Neural progenitor cell (in vitro differentiated cells): ENCODE data around the gene FAM9A. TPM values are rescaled to one million over a fixed set of nuclear protein-coding genes. Genes with fewer than 3 reads are reported as not detected.
"Not testable (repeated sequence)": the region's sequence is repeated elsewhere in the genome, so short reads cannot be mapped to it uniquely, and the experiment has no call there.

Experiments
- DNase-seq: peaks from one replicate; pipeline ENCODE4 v3.0.0-alpha.2; 2016; ENCODE audit warnings: low spot score
- H2AFZ ChIP-seq: fragments of 200-600 bp; sonication (generic); replicated peaks from 2 replicates; pipeline ENCODE4 v1.6.1; 2016; ENCODE audit warnings: antibody characterized with exemption
- H3F3A ChIP-seq: fragments of 200-600 bp; sonication (generic); 2 replicates; pipeline ENCODE4 v1.6.1; 2016; ENCODE audit warnings: antibody characterized with exemption, low read depth
- H3K27ac ChIP-seq: fragments of 200-600 bp; sonication (generic); 2 replicates; pipeline ENCODE4 v1.5.1; 2016; ENCODE audit warnings: mild to moderate bottlenecking
- H3K27me3 ChIP-seq: fragments of 200-600 bp; sonication (generic); 2 replicates; pipeline ENCODE4 v1.6.1; 2016; ENCODE audit warnings: mild to moderate bottlenecking, moderate library complexity
- H3K36me3 ChIP-seq: fragments of 200-600 bp; sonication (generic); 2 replicates; pipeline ENCODE4 v1.5.1; 2016
- H3K4me1 ChIP-seq: fragments of 200-600 bp; sonication (generic); 2 replicates; pipeline ENCODE4 v1.6.1; 2016; ENCODE audit warnings: mixed run types
- H3K4me2 ChIP-seq: fragments of 200-600 bp; sonication (generic); 2 replicates; pipeline ENCODE4 v1.6.1; 2016
- H3K4me3 ChIP-seq: fragments of 200-600 bp; sonication (generic); 2 replicates; pipeline ENCODE4 v1.5.1; 2016
- H3K79me2 ChIP-seq: fragments of 200-600 bp; sonication (generic); 2 replicates; pipeline ENCODE4 v1.6.1; 2016; ENCODE audit warnings: low read depth
- H3K9ac ChIP-seq: fragments of 200-600 bp; sonication (generic); 2 replicates; pipeline ENCODE4 v1.6.1; 2016
- H3K9me3 ChIP-seq: fragments of 200-600 bp; sonication (generic); 2 replicates; pipeline ENCODE4 v1.5.1; 2016; ENCODE audit warnings: low read depth
- H4K20me1 ChIP-seq: fragments of 200-600 bp; sonication (generic); 2 replicates; pipeline ENCODE4 v1.6.1; 2016; ENCODE audit warnings: low read depth
- H3K27ac Mint-ChIP-seq: 3 replicates; pipeline ENCODE4 v1.8.0; 2021; ENCODE audit warnings: mixed read lengths
- H3K27me3 Mint-ChIP-seq: 2 replicates; pipeline ENCODE4 v1.8.0; 2022; ENCODE audit warnings: low read depth, mild to moderate bottlenecking, inconsistent platforms, moderate library complexity, mixed read lengths; ENCODE audit not compliant: insufficient read depth
- H3K36me3 Mint-ChIP-seq: 3 replicates; pipeline ENCODE4 v1.8.0; 2021; ENCODE audit warnings: mixed read lengths
- H3K4me1 Mint-ChIP-seq: 3 replicates; pipeline ENCODE4 v1.8.0; 2021; ENCODE audit warnings: mixed read lengths
- H3K4me3 Mint-ChIP-seq: 3 replicates; pipeline ENCODE4 v1.8.0; 2021; ENCODE audit warnings: mild to moderate bottlenecking, moderate library complexity, mixed read lengths
- H3K9me3 Mint-ChIP-seq: 3 replicates; pipeline ENCODE4 v1.8.0; 2020; ENCODE audit warnings: mixed read lengths
- CTCF ChIP-seq: fragments of 200-600 bp; sonication (generic); IDR thresholded peaks from 2 replicates; pipeline ENCODE4 v1.5.1; 2017; ENCODE audit warnings: antibody characterized with exemption, mild to moderate bottlenecking
- EZH2 ChIP-seq: fragments of 200-600 bp; sonication (generic); IDR thresholded peaks from 2 replicates; pipeline ENCODE4 v1.6.1; 2017; ENCODE audit warnings: antibody characterized with exemption, mild to moderate bottlenecking, moderate library complexity
- EZH2phosphoT487 ChIP-seq: fragments of 200-600 bp; sonication (generic); IDR thresholded peaks from 2 replicates; pipeline ENCODE4 v1.6.1; 2017; ENCODE audit warnings: antibody characterized with exemption
- total RNA-seq: library from RNA; depleted of rRNA; stranded (reverse); fragments of >200 nt; gene quantifications from 2 replicates; pipeline ENCODE4 v1.2.3, GENCODE V29; 2015; ENCODE audit warnings: low replicate concordance

FAM9A gene
- total RNA-seq, 1 donor from 2014 or later = not detected

GRCh38 chrX:8782595-8782994, 18.6 kb downstream of the FAM9A start:
- Mint-ChIP-seq H3K27me3 (no peaks in the 10 kb centered on the region), H3K4me1 (peaks cover 4% of the 10 kb centered on the region), H3K9me3 (peaks cover 8% of the 10 kb centered on the region), H3K4me3 (no peak overlapping the region), H3K27ac (no peak overlapping the region), H3K36me3 (no peaks in the 10 kb centered on the region)
- TF ChIP-seq EZH2phosphoT487 (no peak), CTCF (no peak), EZH2 (no peak)
- Histone ChIP-seq H3K79me2 (no peaks in the 10 kb centered on the region), H3K27ac (no peak overlapping the region), H3K4me2 (no peak overlapping the region), H3F3A (no peaks in the 10 kb centered on the region), H3K9me3 (no peaks in the 10 kb centered on the region), H3K9ac (no peak overlapping the region), H3K27me3 (no peaks in the 10 kb centered on the region), H4K20me1 (no peaks in the 10 kb centered on the region), H2AFZ (no peak overlapping the region), H3K4me1 (no peaks in the 10 kb centered on the region), H3K4me3 (no peak overlapping the region), H3K36me3 (no peaks in the 10 kb centered on the region)
- DNase-seq = no peak

- H3K4me1 Mint-ChIP-seq, H3K27me3 ChIP-seq, H3K36me3 ChIP-seq, H3K4me1 ChIP-seq, DNase-seq, H4K20me1 ChIP-seq, H3K27ac Mint-ChIP-seq, H3K36me3 Mint-ChIP-seq, H3K27ac ChIP-seq, H3K79me2 ChIP-seq, H3K9me3 Mint-ChIP-seq, H3K27me3 Mint-ChIP-seq, H2AFZ ChIP-seq, H3K9ac ChIP-seq, H3K9me3 ChIP-seq, H3K4me3 Mint-ChIP-seq, H3K4me2 ChIP-seq, H3F3A ChIP-seq, H3K4me3 ChIP-seq: not testable (repeated sequence)
Observed at GRCh38 chrX:8781921-8782320, 19.3 kb downstream of the FAM9A start.

- H3K9me3 ChIP-seq = peaks cover 5% of the 10 kb centered on the region
- no peak overlapping the region for H3K27ac ChIP-seq
- no peaks in the 10 kb centered on the region for H3K4me1 ChIP-seq
- no peak for TF ChIP-seq EZH2
- no peak for TF ChIP-seq CTCF
- no peak for TF ChIP-seq EZH2phosphoT487
- no peak overlapping the region for H3K9ac ChIP-seq
- Mint-ChIP-seq H3K27ac (no peak overlapping the region), H3K36me3 (no peaks in the 10 kb centered on the region), H3K4me3 (no peak overlapping the region), H3K4me1 (no peaks in the 10 kb centered on the region), H3K9me3 (no peaks in the 10 kb centered on the region), H3K27me3 (no peaks in the 10 kb centered on the region)
- no peaks in the 10 kb centered on the region for H3K79me2 ChIP-seq
- no peak overlapping the region for H3K4me3 ChIP-seq
- DNase-seq = no peak
- H2AFZ ChIP-seq = no peak overlapping the region
- no peaks in the 10 kb centered on the region for H3K27me3 ChIP-seq
- no peak overlapping the region for H3K4me2 ChIP-seq
- no peaks in the 10 kb centered on the region for H3K36me3 ChIP-seq
- no peaks in the 10 kb centered on the region for H3F3A ChIP-seq
- no peaks in the 10 kb centered on the region for H4K20me1 ChIP-seq
Observed at GRCh38 chrX:8773117-8773516, 28.1 kb downstream of the FAM9A start.

GRCh38 chrX:8760021-8760420, 41.2 kb downstream of the FAM9A start:
- Histone ChIP-seq H3K4me1 (no peaks in the 10 kb centered on the region), H3K4me2 (no peak overlapping the region), H3K9ac (no peak overlapping the region), H3K27me3 (no peaks in the 10 kb centered on the region), H3K9me3 (no peaks in the 10 kb centered on the region), H3K4me3 (no peak overlapping the region), H3K27ac (no peak overlapping the region), H4K20me1 (no peaks in the 10 kb centered on the region), H3F3A (no peaks in the 10 kb centered on the region), H3K79me2 (no peaks in the 10 kb centered on the region), H3K36me3 (no peaks in the 10 kb centered on the region), H2AFZ (no peak overlapping the region)
- H3K27me3 Mint-ChIP-seq = peaks cover 7% of the 10 kb centered on the region
- H3K9me3 Mint-ChIP-seq = no peaks in the 10 kb centered on the region
- DNase-seq = no peak
- H3K36me3 Mint-ChIP-seq = no peaks in the 10 kb centered on the region
- TF ChIP-seq EZH2 = no peak
- TF ChIP-seq EZH2phosphoT487 = no peak
- TF ChIP-seq CTCF = no peak
- no peak overlapping the region for H3K4me3 Mint-ChIP-seq
- H3K4me1 Mint-ChIP-seq = no peaks in the 10 kb centered on the region
- H3K27ac Mint-ChIP-seq = no peak overlapping the region

- H3K4me1 ChIP-seq, H3K9ac ChIP-seq, H3K27ac Mint-ChIP-seq, H3K9me3 Mint-ChIP-seq, H3K4me3 ChIP-seq, H3K9me3 ChIP-seq, H3K36me3 Mint-ChIP-seq, H3F3A ChIP-seq, H3K4me1 Mint-ChIP-seq, H4K20me1 ChIP-seq, H3K4me2 ChIP-seq, H3K27me3 ChIP-seq, H3K4me3 Mint-ChIP-seq, H3K27ac ChIP-seq, H2AFZ ChIP-seq, H3K36me3 ChIP-seq, DNase-seq, H3K27me3 Mint-ChIP-seq, H3K79me2 ChIP-seq: not testable (repeated sequence)
Observed at GRCh38 chrX:8758706-8759105, 42.5 kb downstream of the FAM9A start.

GRCh38 chrX:8757609-8758389, 43.4 kb downstream of the FAM9A start:
- not testable (repeated sequence) for H4K20me1 ChIP-seq, H2AFZ ChIP-seq, H3K9ac ChIP-seq, H3F3A ChIP-seq, H3K4me3 Mint-ChIP-seq, H3K4me1 Mint-ChIP-seq, H3K9me3 Mint-ChIP-seq, H3K27ac Mint-ChIP-seq, H3K27me3 ChIP-seq, H3K79me2 ChIP-seq, H3K36me3 ChIP-seq, H3K27ac ChIP-seq, H3K36me3 Mint-ChIP-seq, H3K9me3 ChIP-seq, H3K4me2 ChIP-seq, H3K4me3 ChIP-seq, H3K27me3 Mint-ChIP-seq, H3K4me1 ChIP-seq, DNase-seq
